ENCODE data around the gene KIF21A. TPM values are rescaled to one million over a fixed set of nuclear protein-coding genes. Genes with fewer than 3 reads are reported as not detected.

The KIF21A gene
- total RNA-seq, 3 donors from 2014 or later = 26.6 to 28.1 (median 27.4) TPM

DNA sequence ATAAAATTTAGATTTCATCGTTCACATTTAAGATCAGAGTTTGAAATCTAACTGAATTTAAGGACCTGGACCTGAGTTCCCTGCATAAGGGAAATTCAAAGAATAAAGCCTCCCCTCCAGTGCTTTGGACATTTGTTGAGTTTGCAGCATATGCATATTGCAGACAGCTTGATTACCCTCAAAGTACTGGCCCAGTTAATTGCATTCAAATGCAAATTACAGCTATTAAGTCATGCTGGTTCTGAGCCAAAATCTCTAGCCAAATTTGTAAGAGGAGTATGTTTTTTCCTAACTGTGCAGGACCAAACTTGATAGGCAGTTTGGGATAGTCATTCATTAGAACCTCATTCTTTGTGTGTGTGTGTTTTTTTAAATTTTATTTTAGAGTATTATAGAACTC lies 9.1 kb upstream of the KIF21A start:
- DNase-seq (no peak), ATAC-seq (no peak)
- no peak overlapping the region for H3K4me3 ChIP-seq
- H3K9me3 ChIP-seq = no peaks in the 10 kb centered on the region
- H3K4me1 ChIP-seq (ENCODE audit: low read depth) = no peaks in the 10 kb centered on the region
- intact Hi-C loops (cut with DNase I, micrococcal nuclease) = no loop called here
- no peaks in the 10 kb centered on the region for H3K36me3 ChIP-seq (ENCODE audit: low read depth)
- no peak for TF ChIP-seq CTCF (IDR thresholded peaks at IDR 0.05)

- no peaks in the 10 kb centered on the region for H3K4me1 ChIP-seq (ENCODE audit: low read depth)
- no peak for TF ChIP-seq CTCF (IDR thresholded peaks at IDR 0.05)
- H3K9me3 ChIP-seq = no peaks in the 10 kb centered on the region
- no peak overlapping the region for H3K4me3 ChIP-seq
- intact Hi-C loops (cut with DNase I, micrococcal nuclease) = no loop called here
- DNase-seq = no peak
- H3K36me3 ChIP-seq (ENCODE audit: low read depth) = no peaks in the 10 kb centered on the region
- no peak for ATAC-seq
Observed at GRCh38 chr12:39448038-39448437, 5.1 kb upstream of the KIF21A start.

- DNase-seq = no peak
- H3K4me3 ChIP-seq = no peak overlapping the region
- H3K9me3 ChIP-seq = no peaks in the 10 kb centered on the region
- no peak for TF ChIP-seq CTCF (IDR thresholded peaks at IDR 0.05)
- intact Hi-C loops (cut with DNase I, micrococcal nuclease) = no loop called here
- H3K36me3 ChIP-seq (ENCODE audit: low read depth) = no peaks in the 10 kb centered on the region
- ATAC-seq = no peak
- H3K4me1 ChIP-seq (ENCODE audit: low read depth) = peaks cover 9% of the 10 kb centered on the region
Observed at GRCh38 chr12:39443929-39444209, 949 bp upstream of the KIF21A start.

- peak overlapping the region; percentile 73 for H3K4me3 ChIP-seq
- no peak for TF ChIP-seq CTCF (IDR thresholded peaks at IDR 0.05)
- no peaks in the 10 kb centered on the region for H3K36me3 ChIP-seq (ENCODE audit: low read depth)
- no peaks in the 10 kb centered on the region for H3K9me3 ChIP-seq
- intact Hi-C loops (cut with DNase I, micrococcal nuclease) = no loop called here
- ATAC-seq (peak; percentile 52), DNase-seq (no peak)
- peaks cover 9% of the 10 kb centered on the region for H3K4me1 ChIP-seq (ENCODE audit: low read depth)
Observed at GRCh38 chr12:39442831-39443080, 164 bp downstream of the KIF21A start.

- DNase-seq = peak in 2 of 3 donors; percentile 58 to 72
Observed at GRCh38 chr12:39441963-39442830, 723 bp downstream of the KIF21A start.

More at GRCh38 chr12:39441963-39442830, 723 bp downstream of the KIF21A start:
- H3K4me3 ChIP-seq = peak overlapping the region; percentile 73
- intact Hi-C loops (cut with DNase I, micrococcal nuclease) = no loop called here
- TF ChIP-seq CTCF (IDR thresholded peaks at IDR 0.05) = no peak
- H3K4me1 ChIP-seq (ENCODE audit: low read depth) = peaks cover 9% of the 10 kb centered on the region
- peak; percentile 31 for ATAC-seq
- H3K36me3 ChIP-seq (ENCODE audit: low read depth) = no peaks in the 10 kb centered on the region
- H3K9me3 ChIP-seq = no peaks in the 10 kb centered on the region
